KOPT-K1 (cell line): ENCODE results near the gene SCN5A.

Source experiments
- H3K27ac ChIP-seq: fragments of 200-600 bp; sonication (generic); 2 replicates; pipeline ENCODE4 v1.5.1; 2016; ENCODE audit warnings: antibody characterized with exemption, mild to moderate bottlenecking, low read depth, low read length; ENCODE audit not compliant: poor library complexity, severe bottlenecking
- H3K36me3 ChIP-seq: fragments of 200-600 bp; sonication (generic); 2 replicates; pipeline ENCODE4 v1.5.1; 2017; ENCODE audit warnings: antibody characterized with exemption, mild to moderate bottlenecking, low read length, moderate library complexity; ENCODE audit not compliant: insufficient read depth
- H3K9me3 ChIP-seq: fragments of 200-600 bp; sonication (generic); 2 replicates; pipeline ENCODE4 v1.5.1; 2017; ENCODE audit warnings: antibody characterized with exemption, low read length, mild to moderate bottlenecking; ENCODE audit not compliant: insufficient read depth, poor library complexity, severe bottlenecking

Gene SCN5A

GRCh38 chr3:38549082-38549481 is 100.4 kb downstream of the SCN5A start:
- Histone ChIP-seq H3K36me3 (no peaks in the 10 kb centered on the region), H3K9me3 (no peaks in the 10 kb centered on the region), H3K27ac (no peak overlapping the region)

GRCh38 chr3:38548154-38548931 is 101.1 kb downstream of the SCN5A start:
- H3K27ac ChIP-seq: no peak overlapping the region
- no peaks in the 10 kb centered on the region for H3K36me3 ChIP-seq
- H3K9me3 ChIP-seq: no peaks in the 10 kb centered on the region

DNA sequence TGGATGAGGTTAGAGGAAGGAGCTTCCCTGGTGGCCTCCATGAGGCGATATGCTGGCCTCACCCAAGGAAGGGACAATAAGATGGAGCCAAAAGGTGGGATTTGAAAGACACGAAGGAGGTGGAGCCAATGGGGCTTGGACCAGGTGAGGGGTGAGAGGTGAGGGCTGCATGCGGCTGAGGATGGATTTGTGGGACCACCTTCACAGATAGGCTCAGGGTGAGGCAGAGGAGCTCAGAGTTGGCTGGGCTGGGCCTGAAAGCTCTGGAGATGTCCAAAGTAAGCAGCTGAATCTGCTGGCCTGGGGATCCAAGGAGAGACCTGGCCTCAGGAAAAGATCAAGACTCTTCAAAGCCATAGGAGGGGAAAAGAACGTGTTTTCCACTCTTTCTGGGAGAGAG is 103.5 kb downstream of the SCN5A start:
- H3K27ac ChIP-seq: no peak overlapping the region
- no peaks in the 10 kb centered on the region for H3K9me3 ChIP-seq
- no peaks in the 10 kb centered on the region for H3K36me3 ChIP-seq

DNA sequence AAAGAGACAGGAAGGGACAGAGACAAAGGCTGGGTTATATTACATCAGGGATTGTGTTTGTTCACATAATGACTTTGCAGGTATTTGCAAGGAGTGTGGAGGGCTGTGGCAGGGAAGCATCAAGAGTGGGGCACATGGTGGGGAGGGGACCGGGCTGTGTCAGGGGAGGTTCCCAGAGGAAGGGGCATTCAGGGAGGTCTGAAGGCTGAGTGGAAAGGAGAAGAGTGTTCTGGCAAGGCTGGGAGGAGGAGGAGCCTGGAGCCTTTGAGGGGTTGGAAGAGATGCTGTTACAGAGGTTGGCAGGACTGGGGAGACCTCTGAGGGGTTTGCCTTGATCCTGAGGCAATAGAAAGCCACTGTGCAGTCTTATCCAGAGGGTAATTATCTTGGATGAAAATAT is 103.9 kb downstream of the SCN5A start:
- H3K27ac ChIP-seq: no peak overlapping the region
- H3K36me3 ChIP-seq: no peaks in the 10 kb centered on the region
- H3K9me3 ChIP-seq: no peaks in the 10 kb centered on the region

- H3K36me3 ChIP-seq: no peaks in the 10 kb centered on the region
- no peaks in the 10 kb centered on the region for H3K9me3 ChIP-seq
- H3K27ac ChIP-seq: no peak overlapping the region
Measured at GRCh38 chr3:38544926-38545325, 104.6 kb downstream of the SCN5A start.

DNA sequence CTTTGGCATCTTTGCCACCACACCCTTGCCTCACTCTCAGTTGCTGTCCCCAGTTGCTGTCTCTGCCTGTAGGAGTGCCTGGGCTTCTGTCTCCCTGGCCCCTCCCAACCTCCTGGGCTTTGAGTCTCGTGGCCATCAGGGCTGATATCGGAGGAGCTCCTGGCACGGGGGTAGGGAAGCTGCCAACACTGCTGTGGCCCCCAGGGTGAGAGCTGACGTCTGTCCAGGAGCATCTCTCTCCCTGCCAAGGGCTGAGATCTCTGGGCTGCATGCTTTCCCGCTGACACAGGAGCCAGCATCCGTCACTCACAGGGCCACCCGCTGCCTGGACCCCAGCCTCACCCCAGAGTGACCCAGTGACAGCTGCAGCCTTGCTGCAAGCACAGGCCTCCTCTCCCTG is 105.9 kb downstream of the SCN5A start:
- H3K27ac ChIP-seq: no peak overlapping the region
- no peaks in the 10 kb centered on the region for H3K36me3 ChIP-seq
- no peaks in the 10 kb centered on the region for H3K9me3 ChIP-seq

DNA sequence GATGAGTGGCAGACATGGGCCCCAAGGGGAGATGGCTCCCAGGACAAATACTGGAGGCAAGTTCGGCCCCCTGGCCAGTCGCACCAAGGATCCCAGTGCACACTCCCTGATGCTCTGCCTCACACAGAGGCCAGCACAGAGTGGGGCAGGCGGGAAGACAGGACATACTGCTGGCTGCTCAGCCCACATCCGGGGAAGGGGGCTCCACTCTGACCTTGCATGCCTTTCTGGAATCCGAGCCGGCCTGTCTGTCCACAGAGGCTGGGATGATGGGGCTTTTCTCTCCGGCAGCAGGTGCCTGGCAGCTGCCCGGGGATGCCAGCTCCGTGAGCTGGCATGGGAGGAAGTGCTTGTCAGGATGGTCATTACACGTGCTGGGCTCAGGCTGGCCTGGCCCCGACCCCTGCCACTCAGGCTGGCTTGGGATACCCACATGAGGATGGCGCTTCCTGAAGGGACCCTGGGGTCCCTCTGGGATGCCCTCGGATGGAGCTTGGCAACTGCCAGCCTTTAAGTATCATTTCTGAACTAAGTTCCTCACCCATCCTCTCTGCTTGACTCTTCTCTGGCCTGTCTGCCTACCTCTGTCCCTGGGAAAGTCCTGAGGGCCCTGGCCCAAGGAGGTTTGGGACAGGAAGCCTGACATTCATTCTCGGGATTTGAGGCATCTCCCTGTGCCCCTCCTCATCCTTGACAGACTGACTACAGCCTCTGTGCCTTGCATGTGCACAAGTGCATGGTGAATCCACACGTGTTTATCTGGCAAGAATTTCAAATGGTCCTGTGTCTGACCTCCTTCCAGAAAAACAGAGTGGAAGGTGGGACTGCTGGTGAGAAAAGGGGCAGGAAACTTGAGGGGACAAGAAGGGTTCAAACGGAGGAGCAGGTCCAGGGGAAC is 106.8 kb downstream of the SCN5A start:
- no peaks in the 10 kb centered on the region for H3K9me3 ChIP-seq
- no peak overlapping the region for H3K27ac ChIP-seq
- no peaks in the 10 kb centered on the region for H3K36me3 ChIP-seq

DNA sequence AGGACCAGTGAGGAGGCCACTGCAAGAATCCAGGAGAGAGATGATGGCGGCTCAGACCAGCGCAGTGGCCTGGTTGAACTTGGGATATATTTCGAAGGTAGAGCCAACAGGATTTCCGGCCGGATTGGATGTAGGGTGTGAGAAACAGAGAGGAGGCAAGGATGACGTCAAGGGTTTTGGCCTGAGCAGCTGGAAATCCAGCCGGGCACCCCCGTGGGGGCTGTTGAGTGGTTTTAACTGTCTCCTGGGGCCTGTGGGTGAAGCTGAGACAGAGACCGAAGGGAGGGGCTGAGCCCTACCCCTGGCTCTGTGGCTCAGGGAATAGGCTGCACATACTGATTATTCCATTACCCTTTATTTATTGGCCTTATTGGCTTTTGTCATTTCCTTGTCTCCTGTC is 107.7 kb downstream of the SCN5A start:
- H3K36me3 ChIP-seq: no peaks in the 10 kb centered on the region
- no peaks in the 10 kb centered on the region for H3K9me3 ChIP-seq
- no peak overlapping the region for H3K27ac ChIP-seq

DNA sequence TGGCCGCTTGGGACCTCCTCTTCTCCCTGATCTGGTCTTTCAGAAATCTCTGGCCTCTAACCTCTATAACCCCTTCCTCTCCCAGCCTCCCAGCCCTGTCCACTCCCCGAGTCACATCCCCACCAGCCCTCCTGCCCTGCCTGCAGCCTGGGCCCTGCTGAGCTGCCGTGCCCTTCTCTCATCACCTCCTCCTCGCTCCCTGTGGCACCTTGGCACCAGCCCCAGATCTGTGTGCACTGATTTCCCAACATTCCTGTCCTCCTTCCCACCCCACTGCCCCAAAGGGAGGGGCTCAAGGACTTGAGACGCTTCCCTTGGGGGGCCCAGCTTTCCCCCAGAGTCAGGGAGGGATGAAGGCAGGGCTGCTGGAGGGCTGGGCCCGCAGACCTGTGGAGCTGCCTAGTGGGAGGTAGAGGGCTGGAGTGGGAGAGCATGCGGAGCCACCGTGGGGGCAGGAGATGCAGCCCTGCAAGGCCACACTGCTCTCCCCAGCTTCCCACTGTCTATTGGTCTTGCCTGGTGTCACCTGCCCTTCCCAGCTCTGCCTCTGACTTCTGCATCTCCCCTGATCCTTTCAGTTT is 110.6 kb downstream of the SCN5A start:
- no peaks in the 10 kb centered on the region for H3K9me3 ChIP-seq
- H3K36me3 ChIP-seq: peaks cover 14% of the 10 kb centered on the region
- H3K27ac ChIP-seq: no peak overlapping the region

DNA sequence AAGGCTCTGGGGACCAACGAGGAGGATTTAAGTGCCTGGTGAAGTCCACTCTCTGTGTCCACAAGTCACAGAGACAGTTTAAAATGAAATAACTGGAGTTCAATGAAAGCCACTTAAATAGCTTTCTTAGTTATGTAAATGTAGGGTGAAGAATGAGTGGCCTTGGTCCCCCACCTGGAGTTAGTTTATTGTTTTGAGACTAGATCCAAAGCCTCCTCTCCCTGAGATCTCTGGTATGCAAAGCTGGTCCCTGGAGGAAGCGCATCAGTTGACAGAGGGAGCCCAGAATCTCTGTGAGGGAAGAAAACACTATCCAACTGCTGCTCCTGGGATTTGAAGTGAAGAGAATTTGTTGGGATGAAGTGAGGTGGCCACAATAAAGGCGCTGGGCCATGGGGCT is 112.8 kb downstream of the SCN5A start:
- Histone ChIP-seq H3K9me3 (no peaks in the 10 kb centered on the region), H3K27ac (no peak overlapping the region), H3K36me3 (peaks cover 14% of the 10 kb centered on the region)

- H3K36me3 ChIP-seq: peaks cover 32% of the 10 kb centered on the region
- H3K27ac ChIP-seq: no peak overlapping the region
- no peaks in the 10 kb centered on the region for H3K9me3 ChIP-seq
Measured at GRCh38 chr3:38534604-38535003, 114.9 kb downstream of the SCN5A start.

GRCh38 chr3:38534180-38534579 is 115.3 kb downstream of the SCN5A start:
- no peak overlapping the region for H3K27ac ChIP-seq
- H3K36me3 ChIP-seq: peaks cover 32% of the 10 kb centered on the region
- H3K9me3 ChIP-seq: no peaks in the 10 kb centered on the region

DNA sequence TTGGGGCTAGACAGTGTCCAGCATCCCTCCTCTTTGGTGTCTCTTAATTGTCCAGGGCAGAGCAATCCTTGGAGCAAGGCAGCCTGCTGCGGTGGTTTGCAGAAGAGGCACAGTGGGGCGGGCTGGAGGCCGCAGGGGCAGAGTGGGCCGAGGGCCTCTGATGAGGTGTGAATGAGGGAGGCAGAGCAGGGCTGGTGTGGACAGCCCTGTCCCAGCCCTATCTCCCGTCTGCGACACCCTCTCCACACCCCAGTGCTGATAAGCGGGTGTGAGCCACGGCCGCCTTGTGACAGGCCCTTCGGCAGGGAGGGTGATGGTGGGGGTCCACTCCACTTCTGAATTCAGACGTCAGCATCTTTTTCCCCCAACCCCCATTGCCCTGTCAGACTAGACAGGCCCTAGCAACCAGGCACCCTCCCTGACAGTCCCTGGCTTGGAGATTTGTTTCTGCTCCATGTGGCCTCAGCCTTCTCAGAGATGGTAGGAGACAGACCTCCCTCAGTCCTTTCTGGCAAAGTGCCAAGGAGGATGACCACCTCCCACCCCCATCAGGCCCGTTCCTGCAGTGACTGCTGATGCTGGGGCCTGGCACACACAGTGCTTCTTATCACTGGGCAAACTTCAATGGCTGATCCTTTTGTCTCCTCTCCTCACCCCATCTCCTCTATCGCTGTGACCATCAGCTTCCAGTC is 116.1 kb downstream of the SCN5A start:
- H3K27ac ChIP-seq: no peak overlapping the region
- no peaks in the 10 kb centered on the region for H3K9me3 ChIP-seq
- H3K36me3 ChIP-seq: peaks cover 35% of the 10 kb centered on the region

DNA sequence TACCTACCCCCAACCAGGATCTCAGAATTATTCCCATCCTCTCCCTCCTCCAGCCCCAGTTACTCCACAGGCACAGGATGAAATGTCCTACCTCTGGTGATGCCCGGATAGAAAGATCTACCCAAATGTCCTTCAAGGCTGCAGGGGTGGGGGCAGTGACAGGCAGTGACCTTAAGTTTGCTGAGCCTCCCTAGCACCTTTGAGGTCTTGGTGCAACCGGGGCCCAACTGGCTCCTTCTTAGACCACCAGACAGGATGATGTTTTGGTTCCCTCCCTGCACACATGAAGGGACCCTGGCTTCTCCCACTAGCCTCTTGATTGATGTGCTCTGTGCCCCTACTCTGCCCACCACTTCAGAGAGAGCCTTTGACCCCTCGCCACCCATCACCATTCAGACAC is 117.0 kb downstream of the SCN5A start:
- H3K9me3 ChIP-seq: no peaks in the 10 kb centered on the region
- peaks cover 44% of the 10 kb centered on the region for H3K36me3 ChIP-seq
- H3K27ac ChIP-seq: no peak overlapping the region

- no peak overlapping the region for H3K27ac ChIP-seq
- no peaks in the 10 kb centered on the region for H3K9me3 ChIP-seq
- peaks cover 69% of the 10 kb centered on the region for H3K36me3 ChIP-seq
Measured at GRCh38 chr3:38528457-38528856, 121.0 kb downstream of the SCN5A start.
